Stimulated activated CD8-positive, alpha-beta memory T cell treated with anti-CD3 and anti-CD28 coated beads, Interleukin-12 subunit alpha, Interleukin-12 subunit beta, amount 100 ng/mL, for 1 hour (primary cell): ENCODE data around the gene POR.
A peak's percentile ranks its signal among the peaks of the same experiment; 100 is the strongest.
"Not testable (repeated sequence)": the region's sequence is repeated elsewhere in the genome, so short reads cannot be mapped to it uniquely, and the experiment has no call there.

ENCODE experiments used
- DNase-seq: peaks from one replicate; pipeline ENCODE4 v3.0.0-alpha.2; 2020; ENCODE audit warnings: low read depth

The POR gene

GRCh38 chr7:75992083-75992755 lies 77.3 kb downstream of the POR start:
- DNase-seq, result no peak

- no peak for DNase-seq
Observed at GRCh38 chr7:75993689-75994387, 78.9 kb downstream of the POR start.

GRCh38 chr7:75994388-75995051 lies 79.6 kb downstream of the POR start, which contains the start of gene TMEM120A:
TSS of gene TMEM120A (minus strand) at chr7:75994595. CDS start at chr7:75994570, 25 bp downstream.
- peak; percentile 90 for DNase-seq

- DNase-seq, result no peak
Observed at GRCh38 chr7:75995052-75995471, 80.1 kb downstream of the POR start.

GRCh38 chr7:75995996-75996395 lies 81.0 kb downstream of the POR start:
- no peak for DNase-seq

GRCh38 chr7:75996476-75996875 lies 81.5 kb downstream of the POR start:
- DNase-seq, result no peak

GRCh38 chr7:75998038-75998437 lies 83.1 kb downstream of the POR start:
- DNase-seq, result no peak

GRCh38 chr7:76000566-76000965 lies 85.6 kb downstream of the POR start:
- DNase-seq, result no peak

- DNase-seq, result no peak
Observed at GRCh38 chr7:76002139-76002538, 87.2 kb downstream of the POR start.

- no peak for DNase-seq
Observed at GRCh38 chr7:76002822-76003221, 87.9 kb downstream of the POR start.

GRCh38 chr7:76003351-76003750 lies 88.4 kb downstream of the POR start:
- DNase-seq, result no peak

GRCh38 chr7:76005004-76005403 lies 90.0 kb downstream of the POR start:
- not testable (repeated sequence) for DNase-seq

GRCh38 chr7:76008156-76008687 lies 93.3 kb downstream of the POR start:
- no peak for DNase-seq

GRCh38 chr7:76009672-76010600 lies 95.0 kb downstream of the POR start:
- DNase-seq, result no peak

GRCh38 chr7:76011442-76011861 lies 96.5 kb downstream of the POR start:
- DNase-seq, result no peak

GRCh38 chr7:76016191-76016947 lies 101.4 kb downstream of the POR start:
- no peak for DNase-seq

GRCh38 chr7:76018520-76018919 lies 103.6 kb downstream of the POR start:
- DNase-seq, result not testable (repeated sequence)

GRCh38 chr7:76020031-76020714 lies 105.2 kb downstream of the POR start:
- DNase-seq, result peak; percentile 49

- DNase-seq, result no peak
Observed at GRCh38 chr7:76022026-76022780, 107.2 kb downstream of the POR start.

GRCh38 chr7:76023002-76023401 lies 108.0 kb downstream of the POR start:
- DNase-seq, result no peak
